Thoracic aorta (tissue), 2 donors: Measurements from ENCODE around the gene GRIN3A. TPM values are rescaled to one million over a fixed set of nuclear protein-coding genes. Genes with fewer than 3 reads are reported as not detected.

Experiments used
- ATAC-seq: fragments of 150-250 bp; one replicate; pipeline ENCODE4 v1.8.0; 2017; ENCODE audit warnings: low read depth; ENCODE audit not compliant: insufficient number of reproducible peaks, low FRiP score
- DNase-seq: peaks from one replicate; pipeline ENCODE4 v3.0.0-alpha.2; 2020; ENCODE audit warnings: low spot score
- H3K27ac ChIP-seq, 2 donors: fragments of 200-600 bp; sonication (generic); 1 replicate in 1 of 2; 2 replicates in 1 of 2; pipeline ENCODE4 v1.5.1; 2016; ENCODE audit warnings: mild to moderate bottlenecking in 2 of 2, moderate library complexity in 2 of 2
- H3K27me3 ChIP-seq: fragments of 200-600 bp; sonication (generic); replicated peaks from 2 replicates; pipeline ENCODE4 v1.6.0; 2016; ENCODE audit warnings: mild to moderate bottlenecking; ENCODE audit not compliant: insufficient read depth
- H3K36me3 ChIP-seq: fragments of 200-600 bp; sonication (generic); one replicate; pipeline ENCODE4 v1.5.1; 2016
- H3K4me1 ChIP-seq, 2 donors: fragments of 200-600 bp; sonication (generic); 1 replicate in 1 of 2; 2 replicates in 1 of 2; pipeline versions ENCODE4 v1.5.1 to v1.6.0; 2016; ENCODE audit warnings: low read depth in 2 of 2, mild to moderate bottlenecking in 1 of 2; ENCODE audit not compliant: control insufficient read depth in 1 of 2
- H3K4me3 ChIP-seq: fragments of 200-600 bp; sonication (generic); 2 replicates; pipeline ENCODE4 v1.5.1; 2016; ENCODE audit warnings: mild to moderate bottlenecking
- H3K9me3 ChIP-seq: fragments of 200-600 bp; sonication (generic); 2 replicates; pipeline ENCODE4 v1.5.1; 2016
- CTCF ChIP-seq: fragments of 200-600 bp; sonication (generic); IDR thresholded peaks from one replicate; pipeline ENCODE4 v1.5.1; 2019; ENCODE audit warnings: antibody characterized with exemption
- total RNA-seq, 2 donors: library from RNA; depleted of rRNA; stranded (reverse); fragments of >200 nt; gene quantifications; one replicate each; pipeline versions ENCODE4 v1.1.0 to v1.2.3, GENCODE V29; 2016

The GRIN3A gene
- total RNA-seq, 2 donors from 2014 or later: 0.21 TPM; not detected in 1

- no peaks in the 10 kb centered on the region for H3K27me3 ChIP-seq
- TF ChIP-seq CTCF: no peak
- no peaks in the 10 kb centered on the region for H3K9me3 ChIP-seq
- no peaks in the 10 kb centered on the region for H3K4me1 ChIP-seq
- H3K4me3 ChIP-seq: no peak overlapping the region
- peaks cover 14% of the 10 kb centered on the region for H3K36me3 ChIP-seq
- no peak overlapping the region for H3K27ac ChIP-seq
- no peak for ATAC-seq
- DNase-seq: no peak
Observed at GRCh38 chr9:101567725-101568350, 170.6 kb downstream of the GRIN3A start.

GRCh38 chr9:101566904-101567724 lies 171.3 kb downstream of the GRIN3A start:
- no peak for DNase-seq
- no peak for ATAC-seq
- Histone ChIP-seq H3K27me3 (no peaks in the 10 kb centered on the region), H3K36me3 (peaks cover 18% of the 10 kb centered on the region), H3K9me3 (no peaks in the 10 kb centered on the region), H3K4me3 (no peak overlapping the region), H3K4me1 (no peaks in the 10 kb centered on the region), H3K27ac (no peak overlapping the region)
- TF ChIP-seq CTCF: peak; percentile 14

- TF ChIP-seq CTCF: no peak
- DNase-seq (no peak), ATAC-seq (no peak)
- Histone ChIP-seq H3K27me3 (no peaks in the 10 kb centered on the region), H3K36me3 (peaks cover 28% of the 10 kb centered on the region), H3K4me3 (no peak overlapping the region), H3K9me3 (no peaks in the 10 kb centered on the region), H3K4me1 (no peaks in the 10 kb centered on the region), H3K27ac (no peak overlapping the region)
Observed at GRCh38 chr9:101564252-101564651, 174.2 kb downstream of the GRIN3A start.

GRCh38 chr9:101562966-101563365 lies 175.5 kb downstream of the GRIN3A start:
- H3K4me3 ChIP-seq: no peak overlapping the region
- no peak for TF ChIP-seq CTCF
- no peaks in the 10 kb centered on the region for H3K27me3 ChIP-seq
- no peak for ATAC-seq
- no peak for DNase-seq
- no peak overlapping the region for H3K27ac ChIP-seq
- no peaks in the 10 kb centered on the region for H3K9me3 ChIP-seq
- H3K4me1 ChIP-seq: no peaks in the 10 kb centered on the region
- H3K36me3 ChIP-seq: peaks cover 36% of the 10 kb centered on the region

- DNase-seq (no peak), ATAC-seq (no peak)
- no peaks in the 10 kb centered on the region for H3K4me1 ChIP-seq
- no peaks in the 10 kb centered on the region for H3K9me3 ChIP-seq
- no peaks in the 10 kb centered on the region for H3K27me3 ChIP-seq
- no peak overlapping the region for H3K4me3 ChIP-seq
- no peak overlapping the region for H3K27ac ChIP-seq
- TF ChIP-seq CTCF: no peak
- peaks cover 46% of the 10 kb centered on the region for H3K36me3 ChIP-seq
Observed at GRCh38 chr9:101561740-101562139, 176.7 kb downstream of the GRIN3A start.
